Lower lobe of right lung (tissue), 2 donors: Measurements from ENCODE around the gene SLC17A9. TPM values are rescaled to one million over a fixed set of nuclear protein-coding genes. Genes with fewer than 3 reads are reported as not detected.

Experiments used
- ATAC-seq, 2 donors: fragments of 200-7000 bp; cut with Tn5 transposase; one replicate each; pipeline ENCODE4 v1.9.1; 2020 to 2022; ENCODE audit warnings: mild to moderate bottlenecking in 2 of 2, moderate library complexity in 2 of 2
- DNase-seq: peaks from one replicate; pipeline ENCODE4 v3.0.0-alpha.2; 2020
- H3K27ac ChIP-seq: fragments of 200-600 bp; one replicate; pipeline ENCODE4 v1.8.0; 2022
- H3K27me3 ChIP-seq: fragments of 200-600 bp; one replicate; pipeline ENCODE4 v1.8.0; 2022; ENCODE audit warnings: low read depth
- H3K36me3 ChIP-seq: fragments of 200-600 bp; one replicate; pipeline ENCODE4 v1.8.0; 2022; ENCODE audit warnings: mild to moderate bottlenecking
- H3K4me1 ChIP-seq: fragments of 200-600 bp; one replicate; pipeline ENCODE4 v1.8.0; 2022
- H3K4me3 ChIP-seq: fragments of 200-600 bp; one replicate; pipeline ENCODE4 v1.8.0; 2022; ENCODE audit warnings: mild to moderate bottlenecking
- H3K9me3 ChIP-seq: fragments of 200-600 bp; one replicate; pipeline ENCODE4 v1.8.0; 2022
- CTCF ChIP-seq: fragments of 200-600 bp; IDR thresholded peaks from one replicate; pipeline ENCODE4 v1.8.0; 2022; ENCODE audit warnings: antibody characterized with exemption, mild to moderate bottlenecking
- intact Hi-C: fragments of 100-400 bp; cut with DNase I; formaldehyde crosslinking; loops from one replicate; pipeline ENCODE4 v1.11.0; 2022
- total RNA-seq: library from RNA; stranded (reverse); fragmentation: NEBNext Ultra II Directional; extraction: Animal tissue kit (Norgen Biotek cat#: 25700); gene quantifications from one replicate; pipeline ENCODE4 v1.2.1, GENCODE V29; 2021
- donor health status: DM: no; HTN: yes; CAD: no; lungs with severe emphysema.

SLC17A9 gene
- total RNA-seq, 1 donor from 2014 or later, result 10.4 TPM

- intact Hi-C loops, result no loop called here
- ATAC-seq (no peak), DNase-seq (no peak)
- no peaks in the 10 kb centered on the region for H3K27me3 ChIP-seq
- no peak overlapping the region for H3K4me3 ChIP-seq
- no peak for TF ChIP-seq CTCF
- H3K4me1 ChIP-seq, result no peaks in the 10 kb centered on the region
- no peaks in the 10 kb centered on the region for H3K9me3 ChIP-seq
- peaks cover 6% of the 10 kb centered on the region for H3K36me3 ChIP-seq
- H3K27ac ChIP-seq, result no peak overlapping the region
These were observed 10.5 kb downstream of the SLC17A9 start for GRCh38 chr20:62962891-62963613.

GRCh38 chr20:62963614-62964397 lies 11.3 kb downstream of the SLC17A9 start:
- no peak overlapping the region for H3K27ac ChIP-seq
- H3K36me3 ChIP-seq, result peaks cover 6% of the 10 kb centered on the region
- ATAC-seq, result no peak
- peaks cover 1% of the 10 kb centered on the region for H3K27me3 ChIP-seq
- no peaks in the 10 kb centered on the region for H3K4me1 ChIP-seq
- TF ChIP-seq CTCF, result no peak
- no peak for DNase-seq
- H3K9me3 ChIP-seq, result no peaks in the 10 kb centered on the region
- intact Hi-C loops, result no loop called here
- H3K4me3 ChIP-seq, result no peak overlapping the region

- Histone ChIP-seq H3K9me3 (no peaks in the 10 kb centered on the region), H3K4me1 (no peaks in the 10 kb centered on the region), H3K27me3 (peaks cover 4% of the 10 kb centered on the region), H3K4me3 (no peak overlapping the region), H3K27ac (no peak overlapping the region), H3K36me3 (peaks cover 6% of the 10 kb centered on the region)
- no peak for TF ChIP-seq CTCF
- intact Hi-C loops, result no loop called here
- ATAC-seq (no peak), DNase-seq (no peak)
These were observed 12.2 kb downstream of the SLC17A9 start for GRCh38 chr20:62964700-62965099.

GRCh38 chr20:62965363-62965771 lies 12.9 kb downstream of the SLC17A9 start:
- DNase-seq, result no peak
- intact Hi-C loops, result no loop called here

More at GRCh38 chr20:62965363-62965771, 12.9 kb downstream of the SLC17A9 start:
- TF ChIP-seq CTCF, result no peak
- Histone ChIP-seq H3K27me3 (peaks cover 8% of the 10 kb centered on the region), H3K36me3 (peaks cover 6% of the 10 kb centered on the region), H3K4me1 (no peaks in the 10 kb centered on the region), H3K4me3 (no peak overlapping the region), H3K27ac (no peak overlapping the region), H3K9me3 (no peaks in the 10 kb centered on the region)
- ATAC-seq, result no peak
